Measurements from ENCODE around the gene MVB12A. TPM values are rescaled to one million over a fixed set of nuclear protein-coding genes. Genes with fewer than 3 reads are reported as not detected.

Gene MVB12A
- total RNA-seq (26.7 TPM), polyA plus RNA-seq (10 to 100 TPM; 30.1 to 48.6 (median 38.4) TPM)

DNA sequence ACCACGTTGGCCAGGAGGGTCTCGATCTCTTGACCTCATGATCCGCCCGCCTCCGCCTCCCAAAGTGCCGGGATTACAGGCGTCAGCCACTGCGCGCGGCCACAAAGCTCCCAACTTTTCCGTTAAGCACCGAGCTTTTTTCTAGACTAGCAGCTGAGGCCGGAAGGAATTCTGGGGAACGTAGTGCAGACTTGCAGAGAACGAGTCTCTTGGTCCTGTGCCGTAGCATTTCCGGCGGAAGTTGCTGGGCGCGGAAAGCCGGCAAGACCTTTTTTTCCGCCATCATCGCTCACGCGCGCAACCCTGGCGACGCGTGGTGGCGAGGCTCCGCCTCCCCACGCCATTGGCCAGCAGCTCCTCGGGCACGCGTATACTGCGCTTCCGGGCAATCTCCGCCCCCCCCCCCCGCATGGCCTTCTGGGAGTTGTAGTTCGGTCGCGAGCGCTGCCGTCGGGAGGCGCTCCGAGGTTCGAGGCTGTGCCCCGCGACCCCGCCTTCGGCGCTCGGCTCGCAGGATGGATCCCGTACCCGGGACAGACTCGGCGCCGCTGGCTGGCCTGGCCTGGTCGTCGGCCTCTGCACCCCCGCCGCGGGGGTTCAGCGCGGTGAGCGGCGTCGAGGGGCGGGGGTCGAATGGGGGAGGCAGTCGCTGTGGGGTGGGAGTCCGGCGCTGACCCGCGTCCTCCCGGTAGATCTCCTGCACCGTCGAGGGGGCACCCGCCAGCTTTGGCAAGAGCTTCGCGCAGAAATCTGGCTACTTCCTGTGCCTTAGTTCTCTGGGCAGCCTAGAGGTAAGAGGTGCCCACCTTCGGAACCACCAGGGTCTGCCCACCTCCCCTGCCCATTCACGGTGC lies at the start of gene MVB12A:
Gene MVB12A, plus strand, starts transcription at position 427 of the 854 bp plus-strand sequence. Its CDS starts 89 bp downstream, at position 516.
- Mint-ChIP-seq H3K36me3 (peaks cover 17% of the 10 kb centered on the region), H3K9me3 (no peaks in the 10 kb centered on the region), H3K27ac (peak within 1 kb of the TSS; percentile 69 to 96 (median 92)), H3K27me3 (no peaks in the 10 kb centered on the region), H3K4me1 (peaks cover 0 to 21% (median 8%) of the 10 kb centered on the region in 4 donors), H3K4me3 (peak within 1 kb of the TSS; percentile 92 to 98 (median 94))
- DNase-seq (peak; percentile 93 to 99 (median 97)), ATAC-seq (ENCODE audit: low read depth in 2 of 2) (peak; percentile 96 to 97)
- no peaks in the 10 kb centered on the region for H3K27me3 ChIP-seq (ENCODE audit: control insufficient read depth, insufficient read depth, low read length)
- H3K36me3 ChIP-seq (ENCODE audit: control insufficient read depth, insufficient read depth, low read length): peaks cover 5% of the 10 kb centered on the region
- no peaks in the 10 kb centered on the region for H3K9me3 ChIP-seq (ENCODE audit: control insufficient read depth in 2 of 2, low read length in 2 of 2)
- peak within 1 kb of the TSS; percentile 81 for H3K4me3 ChIP-seq (ENCODE audit: low read depth, low read length)
- peak within 1 kb of the TSS; percentile 72 for H3K27ac ChIP-seq (ENCODE audit: insufficient read depth, low read length, poor library complexity, severe bottlenecking)
- H3K4me1 ChIP-seq (ENCODE audit: control insufficient read depth, insufficient read depth, low read length, poor library complexity, severe bottlenecking): peaks cover 16% of the 10 kb centered on the region

DNA sequence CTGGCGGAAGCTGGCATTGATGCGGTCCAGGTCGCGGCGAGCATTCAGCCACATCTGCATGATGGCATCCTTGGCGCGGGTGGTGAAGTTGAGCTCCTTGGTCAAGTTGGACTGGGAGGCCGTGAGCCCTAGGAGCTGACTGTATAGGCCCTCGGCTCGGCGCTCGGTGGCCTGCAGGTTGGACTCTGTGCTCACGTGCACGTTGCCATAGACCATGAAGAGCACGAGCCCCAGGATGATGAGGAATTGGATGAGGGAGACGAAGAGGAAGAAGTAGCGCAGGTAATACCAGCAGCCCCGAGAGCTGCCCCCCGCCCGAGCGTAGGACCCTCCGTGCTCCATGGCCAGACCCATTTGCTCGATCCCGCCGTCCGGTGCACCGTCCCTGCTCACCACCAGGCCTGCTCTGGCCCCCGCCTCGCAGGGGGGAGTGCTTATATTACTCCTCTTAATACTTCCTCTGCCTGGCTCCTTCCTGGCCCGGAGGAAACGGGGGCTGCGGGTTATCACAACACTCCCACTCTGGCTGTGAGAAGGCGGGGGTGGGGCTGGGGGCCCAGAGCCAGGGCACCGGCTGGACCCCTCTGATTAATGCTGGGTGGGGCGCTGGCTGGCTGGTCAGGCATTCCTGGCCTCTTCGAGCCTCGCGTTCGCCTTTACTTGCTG lies 42.8 kb upstream of the MVB12A start, which contains the start of gene PLVAP:
Gene PLVAP, minus strand, starts transcription at position 408 of the 666 bp plus-strand sequence. Its CDS starts 54 bp downstream, at position 354.
- no peak for DNase-seq
- H3K4me3 Mint-ChIP-seq: no peak within 1 kb of the TSS
- Histone ChIP-seq H3K27me3 (ENCODE audit: control insufficient read depth, insufficient read depth, low read length) (no peaks in the 10 kb centered on the region), H3K4me3 (ENCODE audit: low read depth, low read length) (no peak within 1 kb of the TSS), H3K4me1 (ENCODE audit: control insufficient read depth, insufficient read depth, low read length, poor library complexity, severe bottlenecking) (no peaks in the 10 kb centered on the region), H3K27ac (ENCODE audit: insufficient read depth, low read length, poor library complexity, severe bottlenecking) (no peak within 1 kb of the TSS), H3K36me3 (ENCODE audit: control insufficient read depth, insufficient read depth, low read length) (no peaks in the 10 kb centered on the region), H3K9me3 (ENCODE audit: control insufficient read depth in 2 of 2, low read length in 2 of 2) (no peaks in the 10 kb centered on the region)
- H3K4me1 Mint-ChIP-seq: peaks cover 0 to 6% (median 4%) of the 10 kb centered on the region in 4 donors
- no peak within 1 kb of the TSS for H3K27ac Mint-ChIP-seq
- ATAC-seq (ENCODE audit: low read depth in 2 of 2): no peak
- H3K9me3 Mint-ChIP-seq: peaks cover 0 to 2% (median 0%) of the 10 kb centered on the region in 7 donors
- peaks cover 4% of the 10 kb centered on the region for H3K36me3 Mint-ChIP-seq
- peaks cover 46% of the 10 kb centered on the region for H3K27me3 Mint-ChIP-seq

GRCh38 chr19:17378271-17378670 lies 41.6 kb upstream of the MVB12A start:
- no peak overlapping the region for H3K4me3 ChIP-seq (ENCODE audit: low read depth, low read length)
- Mint-ChIP-seq H3K9me3 (peaks cover 0 to 2% (median 0%) of the 10 kb centered on the region in 7 donors), H3K36me3 (peaks cover 4% of the 10 kb centered on the region), H3K27me3 (peaks cover 43% of the 10 kb centered on the region), H3K4me1 (peaks cover 4 to 11% (median 8%) of the 10 kb centered on the region in 4 donors), H3K27ac (no peak overlapping the region), H3K4me3 (no peak overlapping the region)
- no peak for ATAC-seq (ENCODE audit: low read depth in 2 of 2)
- H3K36me3 ChIP-seq (ENCODE audit: control insufficient read depth, insufficient read depth, low read length): no peaks in the 10 kb centered on the region
- no peaks in the 10 kb centered on the region for H3K27me3 ChIP-seq (ENCODE audit: control insufficient read depth, insufficient read depth, low read length)
- H3K9me3 ChIP-seq (ENCODE audit: control insufficient read depth in 2 of 2, low read length in 2 of 2): no peaks in the 10 kb centered on the region
- H3K27ac ChIP-seq (ENCODE audit: insufficient read depth, low read length, poor library complexity, severe bottlenecking): no peak overlapping the region
- peaks cover 5% of the 10 kb centered on the region for H3K4me1 ChIP-seq (ENCODE audit: control insufficient read depth, insufficient read depth, low read length, poor library complexity, severe bottlenecking)
- DNase-seq: no peak

GRCh38 chr19:17379221-17379631 lies 40.6 kb upstream of the MVB12A start:
- H3K9me3 Mint-ChIP-seq: peaks cover 0 to 2% (median 0%) of the 10 kb centered on the region in 7 donors
- H3K4me1 ChIP-seq (ENCODE audit: control insufficient read depth, insufficient read depth, low read length, poor library complexity, severe bottlenecking): peaks cover 5% of the 10 kb centered on the region
- no peak overlapping the region for H3K4me3 ChIP-seq (ENCODE audit: low read depth, low read length)
- no peaks in the 10 kb centered on the region for H3K9me3 ChIP-seq (ENCODE audit: control insufficient read depth in 2 of 2, low read length in 2 of 2)
- peaks cover 4 to 11% (median 8%) of the 10 kb centered on the region in 4 donors for H3K4me1 Mint-ChIP-seq
- no peak overlapping the region for H3K27ac ChIP-seq (ENCODE audit: insufficient read depth, low read length, poor library complexity, severe bottlenecking)
- H3K4me3 Mint-ChIP-seq: no peak overlapping the region
- peaks cover 4% of the 10 kb centered on the region for H3K36me3 Mint-ChIP-seq
- no peak for DNase-seq
- no peaks in the 10 kb centered on the region for H3K36me3 ChIP-seq (ENCODE audit: control insufficient read depth, insufficient read depth, low read length)
- H3K27me3 Mint-ChIP-seq: peaks cover 38% of the 10 kb centered on the region
- H3K27me3 ChIP-seq (ENCODE audit: control insufficient read depth, insufficient read depth, low read length): no peaks in the 10 kb centered on the region
- H3K27ac Mint-ChIP-seq: no peak overlapping the region
- ATAC-seq (ENCODE audit: low read depth in 2 of 2): no peak

GRCh38 chr19:17380426-17381138 lies 39.3 kb upstream of the MVB12A start:
- no peaks in the 10 kb centered on the region for H3K27me3 ChIP-seq (ENCODE audit: control insufficient read depth, insufficient read depth, low read length)
- peaks cover 5% of the 10 kb centered on the region for H3K4me1 ChIP-seq (ENCODE audit: control insufficient read depth, insufficient read depth, low read length, poor library complexity, severe bottlenecking)
- H3K27me3 Mint-ChIP-seq: peaks cover 33% of the 10 kb centered on the region
- H3K9me3 ChIP-seq (ENCODE audit: control insufficient read depth in 2 of 2, low read length in 2 of 2): no peaks in the 10 kb centered on the region
- no peak overlapping the region for H3K27ac Mint-ChIP-seq
- H3K4me3 ChIP-seq (ENCODE audit: low read depth, low read length): no peak overlapping the region
- H3K36me3 Mint-ChIP-seq: peaks cover 4% of the 10 kb centered on the region
- DNase-seq (no peak), ATAC-seq (ENCODE audit: low read depth in 2 of 2) (no peak)
- peaks cover 0 to 2% (median 0%) of the 10 kb centered on the region in 7 donors for H3K9me3 Mint-ChIP-seq
- H3K4me1 Mint-ChIP-seq: peaks cover 4 to 11% (median 8%) of the 10 kb centered on the region in 4 donors
- no peak overlapping the region for H3K27ac ChIP-seq (ENCODE audit: insufficient read depth, low read length, poor library complexity, severe bottlenecking)
- no peaks in the 10 kb centered on the region for H3K36me3 ChIP-seq (ENCODE audit: control insufficient read depth, insufficient read depth, low read length)
- peak overlapping the region in 2 of 4 donors; percentile 21 to 51 for H3K4me3 Mint-ChIP-seq

DNA sequence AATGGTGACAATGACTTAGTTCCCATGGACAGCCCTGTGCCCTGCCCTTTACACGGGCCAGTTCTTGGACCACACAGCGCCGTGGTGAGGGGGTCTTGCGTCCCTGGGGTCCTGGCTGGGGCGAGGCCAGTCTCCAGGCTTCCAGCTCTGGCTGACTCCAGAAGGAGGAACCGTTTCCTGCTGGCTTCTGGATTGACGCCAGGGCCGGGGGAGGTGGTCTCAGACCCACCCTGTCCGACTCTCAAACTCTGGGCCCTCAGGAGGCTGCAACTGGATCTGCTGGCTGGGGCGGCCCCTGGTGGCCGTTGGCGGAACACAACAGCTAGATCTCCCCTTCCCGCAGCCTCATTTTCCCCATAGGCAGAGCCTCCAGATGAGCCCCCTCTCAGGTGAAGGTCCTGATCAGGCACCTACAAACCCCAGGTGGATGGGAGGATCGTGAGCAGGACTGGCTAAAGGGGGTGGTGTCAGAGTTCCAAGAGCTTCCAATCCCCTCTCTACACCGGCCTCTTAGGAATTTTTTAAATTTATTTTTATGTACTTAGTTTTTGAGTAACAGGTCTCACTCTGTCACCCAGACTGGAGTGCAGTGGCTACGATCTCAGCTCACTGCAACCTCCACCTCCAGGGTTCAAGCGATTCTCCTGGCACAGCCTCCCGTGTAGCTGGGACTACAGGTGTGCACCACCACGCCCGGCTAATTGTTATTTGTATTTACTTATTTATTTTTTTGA lies 33.8 kb upstream of the MVB12A start:
- no peak overlapping the region for H3K27ac Mint-ChIP-seq
- DNase-seq (peak; percentile 33 to 66 (median 54)), ATAC-seq (ENCODE audit: low read depth in 2 of 2) (peak; percentile 46 to 56)
- Histone ChIP-seq H3K27ac (ENCODE audit: insufficient read depth, low read length, poor library complexity, severe bottlenecking) (no peak overlapping the region), H3K4me3 (ENCODE audit: low read depth, low read length) (no peak overlapping the region), H3K36me3 (ENCODE audit: control insufficient read depth, insufficient read depth, low read length) (no peaks in the 10 kb centered on the region), H3K9me3 (ENCODE audit: control insufficient read depth in 2 of 2, low read length in 2 of 2) (peaks cover 0 to 2% of the 10 kb centered on the region in 2 experiments), H3K27me3 (ENCODE audit: control insufficient read depth, insufficient read depth, low read length) (peaks cover 4% of the 10 kb centered on the region), H3K4me1 (ENCODE audit: control insufficient read depth, insufficient read depth, low read length, poor library complexity, severe bottlenecking) (peaks cover 14% of the 10 kb centered on the region)
- H3K4me1 Mint-ChIP-seq: peaks cover 0 to 18% (median 11%) of the 10 kb centered on the region in 4 donors
- H3K27me3 Mint-ChIP-seq: peaks cover 13% of the 10 kb centered on the region
- H3K9me3 Mint-ChIP-seq: peaks cover 0 to 3% (median 0%) of the 10 kb centered on the region in 7 donors
- H3K4me3 Mint-ChIP-seq: peak overlapping the region in 2 of 4 donors; percentile 19 to 76
- no peaks in the 10 kb centered on the region for H3K36me3 Mint-ChIP-seq
